Limb (tissue), 2 donors: ENCODE measurements around the gene BYSL.

ENCODE experiments used
- DNase-seq, 2 donors: peaks; one replicate each; pipeline ENCODE4 v3.0.0-alpha.2; 2016; ENCODE audit errors: extremely low spot score in 2 of 2

The BYSL gene

GRCh38 chr6:41920921-41921711, at the start of gene BYSL, which contains the start of gene MED20:
TSS of gene BYSL (plus strand) at chr6:41921499. CDS start at chr6:41921563, 64 bp downstream.
TSS of gene MED20 (minus strand) at chr6:41921139. CDS start at chr6:41921018, 121 bp downstream.
- peak; percentile 96 for DNase-seq

DNA sequence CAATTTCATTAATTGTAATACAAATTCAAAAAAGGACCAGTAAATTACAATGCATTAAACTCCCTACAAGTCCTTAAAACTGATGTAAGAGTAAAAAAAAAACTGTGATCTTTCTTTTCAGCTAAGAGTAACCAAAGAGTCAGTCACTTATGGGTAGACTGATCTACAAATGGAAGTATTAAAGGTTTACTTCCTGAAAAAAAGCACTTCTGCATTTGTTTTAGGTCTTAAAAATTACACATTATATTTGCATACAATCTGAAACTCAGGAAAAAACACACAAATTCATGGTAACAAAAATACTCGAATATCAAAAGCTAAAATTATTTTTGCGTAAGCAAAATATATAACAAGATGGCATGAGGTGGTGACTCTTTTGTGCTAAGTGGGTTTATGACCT, 49.6 kb upstream of the BYSL start:
- DNase-seq, result no peak

- DNase-seq, result no peak
Measured at GRCh38 chr6:41872147-41872546, 49.2 kb upstream of the BYSL start.

- no peak for DNase-seq
Measured at GRCh38 chr6:41874741-41875140, 46.6 kb upstream of the BYSL start.

- no peak for DNase-seq
Measured at GRCh38 chr6:41877051-41877680, 44.1 kb upstream of the BYSL start.

- no peak for DNase-seq
Measured at GRCh38 chr6:41878246-41878645, 43.1 kb upstream of the BYSL start.

GRCh38 chr6:41878961-41879405, 42.3 kb upstream of the BYSL start:
- no peak for DNase-seq

DNA sequence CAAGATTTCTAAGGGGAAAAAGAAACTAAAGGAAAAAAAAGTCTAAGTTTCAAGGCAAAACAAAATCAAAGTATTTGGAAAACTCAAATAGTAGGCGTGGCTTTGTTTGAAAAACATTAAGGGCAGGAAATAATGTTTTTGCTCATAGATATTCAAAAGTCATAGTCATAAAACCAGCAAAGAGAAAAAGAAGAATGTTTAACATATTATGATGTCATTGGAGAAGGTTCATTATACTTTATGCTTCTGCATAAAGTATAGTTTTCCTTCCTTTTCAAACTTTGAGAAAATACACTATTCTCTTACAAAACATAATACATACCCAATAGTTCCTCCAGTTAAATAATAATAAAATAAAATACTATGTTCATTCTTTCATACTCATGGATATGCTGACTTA, 39.8 kb upstream of the BYSL start:
- DNase-seq, result no peak

DNA sequence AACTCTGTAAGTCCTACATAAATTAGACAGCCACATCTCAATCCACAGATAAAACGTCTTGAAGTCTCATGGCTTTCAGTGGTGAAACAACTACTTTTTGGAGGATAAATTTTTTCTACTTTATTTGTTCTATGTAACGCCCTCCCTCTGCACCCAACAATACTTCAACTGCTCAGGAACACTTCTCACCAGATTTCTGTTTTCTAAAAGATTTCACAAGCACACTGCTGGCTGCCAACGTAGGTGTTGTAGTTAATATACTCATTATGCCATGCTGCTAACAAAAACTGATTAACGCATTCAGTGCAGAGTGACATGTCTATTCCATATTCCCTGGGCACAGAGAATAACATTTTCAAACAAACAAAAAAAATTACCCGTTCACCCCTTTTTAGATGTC, 36.3 kb upstream of the BYSL start:
- DNase-seq, result no peak

GRCh38 chr6:41885930-41886329, 35.4 kb upstream of the BYSL start:
- DNase-seq, result no peak

- DNase-seq, result no peak
Measured at GRCh38 chr6:41887331-41887751, 34.0 kb upstream of the BYSL start.

DNA sequence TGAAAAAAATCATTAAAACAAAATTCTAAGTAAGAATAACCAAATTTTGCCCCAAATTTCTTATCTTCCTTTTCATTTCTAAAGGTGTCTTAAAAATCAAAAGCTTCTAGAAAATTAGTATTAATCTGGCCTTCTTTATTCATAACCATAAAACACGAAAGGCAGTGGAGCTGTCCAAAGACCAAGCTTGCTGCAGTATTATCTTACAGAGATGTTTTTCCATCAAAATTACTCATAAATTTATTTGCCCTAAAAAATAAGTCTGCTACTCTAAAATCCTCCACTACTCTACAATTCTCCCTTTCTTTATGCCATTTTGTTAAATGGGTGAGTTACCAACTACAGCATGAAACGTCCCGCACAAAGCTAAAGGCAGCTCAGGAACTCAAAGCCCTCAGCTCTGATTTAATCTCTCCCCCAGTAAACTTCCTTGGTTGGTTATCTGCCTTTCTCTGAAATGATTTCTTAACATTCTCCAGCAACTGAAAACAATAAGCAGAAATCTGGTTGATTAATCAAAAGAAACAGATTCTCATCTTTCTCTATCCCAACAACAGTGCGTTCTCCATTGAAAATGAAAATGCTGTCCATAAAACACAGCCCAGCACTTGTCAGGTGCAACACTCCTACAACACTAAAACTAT, 28.3 kb upstream of the BYSL start:
- DNase-seq, result no peak

GRCh38 chr6:41894366-41895299, 26.7 kb upstream of the BYSL start:
- DNase-seq, result peak in 1 of 2 donors; percentile 55

DNA sequence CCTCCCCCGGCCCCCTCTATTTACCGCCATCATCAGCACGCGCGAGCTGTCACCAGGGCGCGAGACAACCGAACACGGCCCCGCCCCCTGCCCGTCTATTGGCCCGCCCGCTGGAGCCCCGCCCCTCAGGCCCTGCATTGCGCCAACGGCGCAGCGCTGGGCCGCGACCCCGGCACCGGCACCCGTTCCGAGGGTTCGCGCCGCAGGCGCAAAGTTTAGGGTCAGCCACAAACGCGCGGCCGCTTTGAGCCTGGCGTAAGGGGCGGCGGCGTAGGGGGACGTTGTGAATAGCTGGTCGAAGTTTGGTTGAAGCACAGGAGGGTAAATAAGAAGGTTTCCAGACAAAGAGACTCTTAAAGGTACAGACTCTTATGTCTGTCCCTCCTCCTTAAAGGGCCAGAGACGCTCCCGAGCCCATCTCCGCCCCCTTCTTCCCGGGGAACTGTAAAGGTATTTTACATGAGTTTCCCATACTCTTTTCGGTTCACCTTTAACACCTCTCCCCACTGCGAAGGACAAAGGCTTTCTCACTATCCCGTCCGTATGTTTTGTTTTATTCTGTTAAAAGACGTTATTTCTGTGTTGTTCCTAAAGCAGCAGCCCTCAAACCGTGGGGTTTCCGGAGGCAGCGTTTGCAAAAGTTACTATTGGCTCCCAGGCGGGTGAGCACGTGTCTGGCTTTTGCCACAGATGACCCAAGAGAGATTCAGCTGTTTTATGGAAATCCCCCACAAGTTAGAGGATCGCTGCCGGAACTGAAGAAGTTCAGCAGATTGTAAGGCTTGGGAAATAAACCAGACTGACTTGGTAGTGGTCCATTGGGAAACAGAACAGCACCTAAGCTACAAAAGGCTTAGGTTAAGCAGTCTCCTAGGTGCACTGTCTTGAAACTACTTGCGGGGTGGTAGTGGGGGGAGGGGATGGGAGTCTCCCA, 25.7 kb upstream of the BYSL start, which contains the start of gene USP49:
USP49 (minus strand) TSS at position 76 of the 934 bp plus-strand sequence. CDS start 88,392 bp downstream, outside the sequence.
- peak; percentile 91 to 97 for DNase-seq

DNA sequence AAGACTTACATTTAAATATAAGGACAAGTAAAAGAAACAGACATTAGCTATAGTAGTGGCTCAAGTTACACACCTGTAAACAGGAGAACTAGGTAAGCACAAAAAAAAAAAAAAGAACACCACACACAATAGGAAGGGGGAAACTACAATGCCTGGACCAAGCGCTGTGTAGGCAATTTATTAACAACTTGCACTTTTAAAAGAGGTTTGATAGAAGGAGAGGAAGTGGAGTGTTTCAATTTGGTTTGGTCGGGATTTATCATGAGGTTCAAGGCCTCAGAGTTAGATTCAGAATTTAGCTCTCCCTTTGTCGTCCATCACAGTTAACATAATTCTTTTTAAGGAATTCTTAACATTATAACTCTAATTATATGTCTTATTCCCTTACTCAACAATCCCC, 25.0 kb upstream of the BYSL start:
- no peak for DNase-seq

DNA sequence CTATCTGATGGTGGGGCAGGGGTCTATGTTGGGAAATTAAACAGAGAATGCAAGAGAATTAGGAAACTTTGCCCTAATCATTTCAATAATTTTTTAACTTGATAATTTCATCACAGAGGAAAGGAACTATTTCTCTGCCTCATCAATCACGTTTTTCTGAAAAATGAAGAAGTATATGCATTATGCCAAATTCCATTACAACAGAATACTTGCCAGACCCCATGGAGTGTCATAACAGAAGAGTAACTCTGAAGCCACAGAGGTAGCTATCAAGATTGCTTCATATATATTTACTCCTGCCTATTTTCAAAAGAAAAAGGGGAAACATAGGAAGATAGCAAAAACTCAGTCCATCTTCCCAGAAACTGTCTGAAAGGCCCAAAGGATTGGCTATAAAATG, 20.4 kb upstream of the BYSL start:
- no peak for DNase-seq

- no peak for DNase-seq
Measured at GRCh38 chr6:41901882-41902519, 19.3 kb upstream of the BYSL start.

DNA sequence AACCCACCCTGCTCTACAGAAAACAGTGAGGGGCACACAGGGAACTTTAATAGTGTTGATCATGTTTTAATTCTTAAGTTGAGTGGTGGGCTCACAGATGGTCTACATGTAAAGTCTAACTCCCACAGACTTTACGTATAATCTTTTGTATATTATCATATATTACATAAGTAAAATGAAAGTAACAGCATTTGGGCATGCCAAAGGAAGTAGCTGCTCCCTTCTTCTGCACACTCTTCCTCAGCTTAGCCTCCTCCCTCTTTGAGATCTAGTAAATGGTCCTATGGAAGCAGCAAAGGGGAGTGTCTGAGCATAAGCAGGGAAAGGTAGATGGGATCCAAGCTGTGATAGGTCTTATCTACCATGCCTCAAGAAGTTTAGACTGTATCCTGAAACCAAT, 11.6 kb upstream of the BYSL start:
- DNase-seq, result no peak

DNA sequence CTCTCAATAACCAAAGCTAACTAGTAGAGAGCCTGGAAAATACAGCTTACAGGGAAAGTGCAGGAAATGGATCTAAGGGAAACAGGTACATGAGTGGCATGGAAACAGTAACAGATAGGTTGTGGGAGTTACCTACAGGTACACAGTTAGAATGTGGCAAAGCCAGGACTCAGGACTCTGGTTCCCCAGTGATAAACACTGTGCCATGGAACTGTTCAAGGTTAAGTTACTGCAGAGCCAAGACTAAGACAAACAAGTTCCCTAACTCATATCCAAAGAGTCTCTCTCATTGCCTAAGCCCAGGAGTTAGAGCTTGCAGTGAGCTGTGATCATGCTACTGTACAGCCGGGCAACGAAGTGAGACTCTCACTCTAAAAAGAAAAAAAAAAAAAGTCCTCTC, 7.0 kb upstream of the BYSL start:
- no peak for DNase-seq
